Measurements from ENCODE around the gene P3R3URF.
"Not testable (repeated sequence)": the region's sequence is repeated elsewhere in the genome, so short reads cannot be mapped to it uniquely, and the experiment has no call there.

The P3R3URF gene

GRCh38 chr1:46176211-46176865 is at the start of gene P3R3URF:
TSS of gene P3R3URF (minus strand) at chr1:46176488. CDS start at chr1:46176471, 17 bp downstream.
- no peak for FAIRE-seq
- DNase-seq (ENCODE audit: insufficient read length, low spot score): no peak
- no peak for TF ChIP-seq CTCF (IDR thresholded peaks at IDR 0.05; ENCODE audit: insufficient read depth, missing control alignments)

- FAIRE-seq: no peak
Observed at GRCh38 chr1:46224966-46225365, 48.7 kb upstream of the P3R3URF start.

GRCh38 chr1:46223472-46223943 is 47.2 kb upstream of the P3R3URF start:
- DNase-seq (ENCODE audit: insufficient read length, low spot score): no peak
- FAIRE-seq: peak; percentile 70
- peak; percentile 95 for TF ChIP-seq CTCF (IDR thresholded peaks at IDR 0.05; ENCODE audit: insufficient read depth, missing control alignments)

More at GRCh38 chr1:46224966-46225365, 48.7 kb upstream of the P3R3URF start:
- no peak for TF ChIP-seq CTCF (IDR thresholded peaks at IDR 0.05; ENCODE audit: insufficient read depth, missing control alignments)
- no peak for DNase-seq (ENCODE audit: insufficient read length, low spot score)

- FAIRE-seq; DNase-seq (ENCODE audit: insufficient read length, low spot score): not testable (repeated sequence)
Observed at GRCh38 chr1:46223055-46223454, 46.8 kb upstream of the P3R3URF start.

- no peak for TF ChIP-seq CTCF (IDR thresholded peaks at IDR 0.05; ENCODE audit: insufficient read depth, missing control alignments)
- no peak for DNase-seq (ENCODE audit: insufficient read length, low spot score)
- no peak for FAIRE-seq
Observed at GRCh38 chr1:46221749-46222148, 45.5 kb upstream of the P3R3URF start.

- no peak for TF ChIP-seq CTCF (IDR thresholded peaks at IDR 0.05; ENCODE audit: insufficient read depth, missing control alignments)
- no peak for DNase-seq (ENCODE audit: insufficient read length, low spot score)
Observed at GRCh38 chr1:46220808-46221207, 44.5 kb upstream of the P3R3URF start.

GRCh38 chr1:46219551-46220520 is 43.5 kb upstream of the P3R3URF start:
- DNase-seq (ENCODE audit: insufficient read length, low spot score): no peak
- no peak for FAIRE-seq
- TF ChIP-seq CTCF (IDR thresholded peaks at IDR 0.05; ENCODE audit: insufficient read depth, missing control alignments): no peak

More at GRCh38 chr1:46220808-46221207, 44.5 kb upstream of the P3R3URF start:
- FAIRE-seq: no peak

Measured in D721Med (cell line).